HG02759 (cell line): ENCODE results near the gene OPRL1.

ENCODE experiments used
- ATAC-seq: cut with Tn5 transposase; IDR thresholded peaks from one replicate; pipeline ENCODE4 v1.9.1; 2021; ENCODE audit warnings: mild to moderate bottlenecking, moderate library complexity; ENCODE audit not compliant: unreplicated experiment

Gene OPRL1

DNA sequence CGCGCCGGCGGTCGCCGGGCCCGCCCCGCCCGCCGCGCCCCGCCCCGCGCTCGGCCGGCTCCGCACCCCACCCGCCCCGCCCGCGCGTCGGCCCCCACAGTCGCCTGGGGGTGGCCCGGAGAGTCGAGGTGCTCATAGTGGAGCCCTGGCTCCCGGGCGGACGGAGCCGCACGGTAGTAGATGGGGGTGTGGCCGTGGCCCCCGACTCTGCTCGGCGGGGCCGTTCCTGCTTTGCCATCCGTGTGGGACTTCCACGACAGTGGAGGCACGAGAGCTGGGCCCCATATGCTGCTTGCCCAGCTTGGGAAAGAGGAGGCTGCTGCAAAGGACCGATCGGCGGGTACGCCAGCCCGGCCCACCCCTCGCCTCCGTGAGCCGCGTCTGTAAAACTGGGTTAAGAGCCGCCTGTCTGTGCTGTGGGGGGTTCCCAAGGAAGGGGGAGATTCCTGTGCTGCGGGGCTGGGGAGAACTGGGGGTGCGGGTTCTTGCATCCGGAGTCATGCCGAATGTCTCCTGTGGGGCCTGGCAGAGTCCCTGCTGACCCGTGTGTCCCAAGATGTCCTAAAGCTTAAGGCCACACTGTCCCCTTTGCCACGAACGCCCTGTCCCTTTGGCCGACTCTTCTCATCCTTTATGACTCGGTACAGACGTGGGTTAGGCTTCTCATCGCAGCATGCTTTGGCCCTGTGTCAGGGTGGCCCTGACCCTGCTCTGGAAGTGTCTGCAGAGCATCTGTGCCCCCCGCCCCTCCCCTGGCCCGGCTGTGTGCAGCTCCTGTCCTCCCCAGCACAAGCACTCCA is at the start of gene OPRL1:
OPRL1 (plus strand) TSS at position 70 of the 800 bp plus-strand sequence. CDS start 12,639 bp downstream, outside the sequence.
- no peak for ATAC-seq

DNA sequence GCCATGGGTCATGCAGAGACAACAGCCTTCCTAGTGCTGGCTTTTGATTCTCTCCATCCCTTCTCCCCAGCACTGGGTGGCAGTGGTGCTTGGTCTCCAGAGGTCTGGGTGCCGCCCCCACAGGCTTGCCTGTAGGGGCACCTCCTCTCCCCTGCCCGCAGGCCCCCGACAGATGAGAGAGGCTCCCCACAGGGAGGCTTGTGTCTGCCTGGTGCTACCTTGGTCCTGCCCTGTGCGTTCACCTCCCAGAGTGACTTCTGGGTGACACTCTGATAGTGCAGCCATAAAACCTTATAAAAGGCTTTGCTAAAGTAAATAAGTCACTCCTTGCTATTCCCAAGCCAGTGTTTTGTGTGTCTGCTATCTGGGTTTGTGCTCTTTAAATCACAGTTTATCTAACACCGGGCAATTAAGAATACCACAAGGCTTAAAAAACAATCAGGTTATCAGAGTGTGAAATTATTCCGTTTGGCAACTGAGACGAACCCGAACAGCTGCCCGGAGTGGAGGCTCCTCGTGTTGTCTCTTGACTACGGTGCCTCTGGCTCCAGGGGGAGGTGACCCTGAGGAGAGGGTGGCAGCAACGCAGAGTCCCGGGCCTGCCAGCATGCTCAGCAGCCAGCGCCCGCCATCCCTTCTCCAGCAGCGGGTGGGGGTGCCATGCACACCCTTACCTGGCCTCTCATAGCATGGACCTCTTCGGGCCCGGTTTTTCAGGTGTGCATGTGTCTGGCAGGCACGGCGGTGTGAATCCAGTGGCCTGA is 49.3 kb upstream of the OPRL1 start:
- ATAC-seq = no peak

DNA sequence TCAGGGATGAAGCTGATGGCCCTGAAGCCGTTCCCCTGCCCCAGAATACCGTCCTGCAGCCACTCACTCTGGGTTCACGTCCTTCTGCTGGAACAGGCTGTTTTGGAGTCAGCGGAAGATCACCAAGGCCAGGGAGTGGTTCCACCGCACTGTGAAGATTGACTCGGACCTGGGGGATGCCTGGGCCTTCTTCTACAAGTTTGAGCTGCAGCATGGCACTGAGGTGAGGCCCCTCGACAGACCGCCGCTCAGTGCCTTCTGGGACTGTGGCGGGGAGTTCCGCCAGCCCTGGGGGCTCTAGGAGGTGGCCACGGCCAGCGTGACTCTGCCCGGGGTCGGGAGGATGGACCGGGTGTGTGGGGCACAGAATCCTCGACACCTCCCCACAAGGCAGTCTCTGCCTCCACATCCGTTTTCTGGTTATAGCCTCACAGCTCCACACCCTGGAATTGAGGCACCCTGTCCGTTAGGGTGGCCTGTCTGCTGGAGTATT is 48.0 kb upstream of the OPRL1 start:
- no peak for ATAC-seq

DNA sequence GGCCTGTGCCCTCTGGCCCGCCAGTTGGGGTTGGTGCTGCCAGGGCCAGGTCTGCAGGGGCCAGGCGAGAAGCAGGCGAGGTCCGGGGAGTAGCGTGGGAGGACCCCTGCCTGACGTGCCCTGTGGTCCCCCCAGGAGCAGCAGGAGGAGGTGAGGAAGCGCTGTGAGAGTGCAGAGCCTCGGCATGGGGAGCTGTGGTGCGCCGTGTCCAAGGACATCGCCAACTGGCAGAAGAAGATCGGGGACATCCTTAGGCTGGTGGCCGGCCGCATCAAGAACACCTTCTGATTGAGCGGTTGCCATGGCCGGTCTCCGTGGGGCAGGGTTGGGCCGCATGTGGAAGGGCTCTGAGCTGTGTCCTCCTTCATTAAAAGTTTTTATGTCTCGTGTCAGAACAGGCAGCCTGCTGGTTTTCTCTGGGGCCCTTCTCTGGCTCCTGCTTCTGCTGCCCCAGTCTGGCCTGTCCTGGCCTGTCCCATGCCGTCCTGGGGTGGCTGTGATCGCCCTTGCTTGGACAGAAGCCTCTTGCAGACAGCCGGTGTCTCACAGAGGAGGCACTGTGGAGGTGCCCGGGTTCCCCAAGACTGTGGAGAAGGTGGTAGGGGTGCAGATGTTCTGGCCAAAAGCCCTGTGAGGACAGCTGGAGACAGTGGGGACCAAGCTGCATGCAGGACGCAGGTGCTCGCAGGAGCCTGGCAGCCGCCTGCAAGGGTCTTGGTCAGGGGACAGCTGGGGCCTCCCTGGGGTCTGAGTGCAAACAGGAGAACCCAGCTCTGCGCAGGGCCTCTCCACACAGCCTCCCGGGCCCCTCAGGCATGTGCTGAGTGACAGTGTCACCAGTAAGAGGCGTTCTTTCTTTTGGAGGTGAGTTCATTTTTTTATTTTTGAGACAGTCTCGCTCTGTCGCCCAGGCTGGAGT is 46.9 kb upstream of the OPRL1 start:
- ATAC-seq = no peak

DNA sequence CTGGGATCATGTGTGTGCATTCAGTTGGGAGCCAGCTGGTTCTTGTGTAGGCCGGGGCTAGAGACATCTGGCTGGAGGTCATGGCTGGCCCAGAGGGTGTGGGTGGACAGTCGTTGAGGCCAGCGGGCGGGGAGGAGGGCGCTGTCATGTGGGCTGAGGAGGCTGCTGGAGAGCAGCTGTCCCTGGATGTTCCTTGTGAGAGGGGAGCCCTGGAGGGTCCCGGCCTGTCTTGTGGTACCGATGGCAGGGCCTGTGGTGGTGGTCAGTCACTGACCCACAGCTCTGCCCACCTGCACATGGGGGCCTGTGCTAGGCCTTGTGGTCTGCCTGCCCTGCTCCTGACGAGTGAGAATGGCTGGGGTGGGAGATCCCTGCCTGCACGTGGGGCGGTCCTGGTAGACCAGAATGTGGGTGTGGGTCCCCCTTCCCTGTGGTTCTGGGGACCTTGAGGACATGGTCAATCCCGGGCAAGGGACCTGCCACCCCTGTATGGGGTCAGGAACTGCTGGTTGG is 45.8 kb upstream of the OPRL1 start:
- ATAC-seq = no peak

DNA sequence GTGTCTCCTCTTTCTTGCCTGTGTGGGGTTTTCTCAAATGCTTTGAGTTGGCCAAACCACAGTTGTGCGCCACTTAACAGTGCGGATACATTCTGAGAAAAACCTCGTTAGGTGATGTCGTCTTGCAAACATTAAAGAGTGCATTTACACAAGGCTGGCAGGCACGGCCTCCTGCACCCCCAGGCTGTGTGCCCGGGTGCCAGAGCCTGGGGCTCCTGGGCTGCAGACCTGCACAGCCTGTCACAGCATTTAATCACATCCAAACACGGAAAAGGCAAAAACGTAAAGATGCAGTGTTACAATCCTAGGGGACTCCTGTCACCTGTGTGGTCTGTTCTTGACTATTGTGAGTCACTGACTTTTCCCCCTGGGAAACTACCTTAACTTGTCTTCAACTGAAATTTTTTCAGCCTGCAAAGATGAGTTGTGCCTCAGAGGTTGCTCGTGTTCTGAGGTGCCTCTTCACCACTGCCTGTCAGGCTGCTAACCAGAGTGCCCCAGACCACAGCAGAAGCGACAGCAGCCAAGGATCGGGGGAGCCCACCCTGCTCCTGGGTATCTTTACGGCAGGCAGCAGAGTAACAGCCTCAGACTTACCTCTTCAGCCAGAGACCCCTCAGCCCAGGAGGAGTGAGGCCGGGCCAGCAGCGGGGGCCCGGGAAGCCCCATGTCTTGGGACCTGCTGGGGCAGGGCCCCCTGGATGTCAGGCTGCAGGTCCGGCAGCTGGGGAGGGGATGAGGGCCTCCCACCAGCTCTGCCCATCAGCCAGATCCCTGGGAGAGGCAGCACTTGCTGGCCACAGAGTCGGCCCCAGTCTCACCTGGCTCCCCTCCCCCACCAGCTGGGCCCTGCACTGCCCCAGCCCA is 44.6 kb upstream of the OPRL1 start:
- ATAC-seq = no peak

DNA sequence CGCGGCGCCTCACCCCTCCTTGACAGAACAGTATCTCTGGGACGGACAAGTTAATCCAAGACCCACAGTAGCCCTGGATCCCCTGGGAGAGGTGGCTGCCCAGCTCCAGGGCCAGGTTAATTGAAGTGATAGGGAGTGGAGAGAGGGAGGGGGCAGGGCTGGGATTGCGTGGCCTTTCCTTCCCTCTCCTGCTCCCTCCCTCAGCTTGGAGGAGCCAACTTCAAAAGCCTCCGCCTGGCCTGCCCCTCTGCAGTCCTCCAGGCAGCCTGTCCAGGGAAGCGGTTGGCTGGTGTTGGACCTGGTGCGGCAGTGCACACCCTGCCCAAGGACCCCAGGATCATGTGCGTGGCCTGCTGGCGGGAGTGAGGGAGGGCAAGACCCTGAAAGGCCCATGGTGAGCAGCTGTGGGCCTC is 43.9 kb upstream of the OPRL1 start, which contains the start of gene C20orf204:
C20orf204 (plus strand) TSS at position 250 of the 413 bp plus-strand sequence; CDS start at position 392, 142 bp downstream.
- no peak for ATAC-seq

DNA sequence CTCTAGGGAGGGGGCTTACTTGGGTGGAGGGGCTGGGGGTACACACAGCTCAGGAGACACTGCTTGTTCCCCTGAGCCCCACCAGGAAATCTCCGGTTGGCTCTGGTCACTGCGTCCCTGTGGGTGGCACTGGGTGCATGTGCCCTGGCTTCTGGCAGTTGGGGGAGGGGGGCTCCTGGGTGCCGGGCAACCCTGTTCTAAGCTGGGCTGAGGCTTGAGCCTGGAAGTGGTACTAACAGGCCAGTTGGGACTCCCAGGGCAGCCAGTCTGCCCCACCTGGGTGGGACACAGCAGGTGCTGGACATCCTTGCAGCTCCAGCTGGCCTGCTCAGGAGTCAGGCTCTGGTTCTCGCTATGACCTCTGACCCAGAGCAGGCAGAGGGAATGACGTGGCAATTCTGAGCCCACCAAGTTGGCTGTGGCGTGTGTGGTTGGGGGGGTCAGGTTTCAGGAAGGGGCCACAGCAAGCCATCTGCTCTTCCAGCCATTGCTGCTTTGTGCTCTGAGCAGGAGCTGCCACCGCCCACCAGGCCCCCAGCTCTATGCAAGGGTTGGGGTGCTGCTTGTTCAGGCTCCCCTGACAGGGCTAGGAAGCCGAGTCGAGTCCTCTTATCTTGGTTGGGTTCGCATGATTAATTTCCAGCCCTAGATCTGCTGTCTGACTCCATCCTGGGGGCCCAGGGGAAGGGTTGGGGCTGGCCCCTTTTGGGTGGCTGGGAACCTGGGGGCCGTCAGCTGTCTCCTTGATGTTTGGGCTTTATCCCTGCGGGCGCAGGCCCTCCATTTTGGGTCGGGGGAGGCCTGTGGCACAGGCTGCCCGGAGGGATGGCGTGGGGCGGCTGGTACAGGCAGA is 43.3 kb upstream of the OPRL1 start:
- no peak for ATAC-seq

DNA sequence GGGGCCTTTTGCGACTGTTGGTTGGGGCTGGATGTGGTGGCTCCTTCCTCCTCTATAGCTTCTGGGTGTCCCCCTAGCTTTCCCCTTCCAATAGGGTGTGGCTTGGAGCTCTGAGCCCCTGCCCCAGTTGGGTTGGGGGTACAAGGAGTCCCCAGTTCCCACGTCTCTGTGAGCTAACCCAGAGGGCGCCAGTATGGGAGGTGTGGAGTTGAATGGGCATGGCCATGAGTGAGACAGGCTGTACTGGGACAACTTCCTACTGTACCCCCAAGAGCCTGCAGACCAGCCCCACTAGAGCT is 42.7 kb upstream of the OPRL1 start:
- ATAC-seq = no peak

DNA sequence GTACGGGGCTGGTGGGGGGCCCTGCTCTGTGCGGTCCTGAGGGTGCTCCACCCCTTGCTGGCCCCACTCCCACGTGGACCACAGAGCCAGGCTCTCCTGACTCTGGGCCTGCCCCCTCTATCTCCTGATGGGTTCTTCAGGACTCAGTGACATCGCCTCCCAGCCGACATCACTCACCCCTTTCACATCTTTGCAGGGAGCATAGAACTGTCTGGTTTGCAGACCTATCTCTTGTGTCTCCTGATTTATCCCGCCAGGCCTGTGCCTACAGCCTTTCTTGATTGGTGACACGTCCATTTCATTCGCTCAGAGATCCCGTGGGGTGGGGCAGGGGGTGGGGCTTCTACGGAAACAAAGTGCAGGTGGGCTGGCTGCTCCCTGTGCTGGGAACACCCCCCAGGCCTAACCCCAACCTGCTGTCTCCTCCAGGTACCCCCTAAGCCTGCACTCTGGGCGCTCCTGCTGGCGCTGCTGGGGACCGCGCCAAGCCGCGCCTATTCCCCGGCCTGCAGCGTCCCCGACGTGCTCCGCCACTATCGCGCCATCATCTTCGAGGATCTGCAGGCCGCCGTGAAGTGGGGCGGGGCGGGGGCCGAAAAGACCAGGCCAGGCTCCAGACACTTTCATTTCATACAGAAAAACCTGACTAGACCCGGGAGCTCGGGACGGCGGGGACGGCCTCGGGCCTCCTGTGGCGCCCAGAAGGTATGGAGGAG is 42.2 kb upstream of the OPRL1 start:
- no peak for ATAC-seq

DNA sequence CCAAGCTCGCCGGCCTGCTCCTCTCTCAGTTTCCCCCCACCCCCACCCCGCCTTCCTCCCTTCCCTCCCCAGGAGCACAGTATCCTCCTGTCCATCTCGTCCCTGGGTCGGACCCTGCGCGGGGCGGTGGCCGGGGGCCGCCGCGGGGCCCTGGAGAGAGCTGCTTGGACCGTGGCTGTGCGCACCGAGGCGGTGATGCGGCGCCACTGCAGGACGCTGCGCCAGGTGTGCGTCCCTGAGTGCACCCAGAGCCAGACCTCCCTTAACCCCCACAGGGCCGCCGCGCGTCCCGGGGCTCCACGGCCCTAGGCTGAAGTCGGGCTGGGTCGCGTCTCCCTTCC is 41.7 kb upstream of the OPRL1 start:
- ATAC-seq = peak; percentile 38

DNA sequence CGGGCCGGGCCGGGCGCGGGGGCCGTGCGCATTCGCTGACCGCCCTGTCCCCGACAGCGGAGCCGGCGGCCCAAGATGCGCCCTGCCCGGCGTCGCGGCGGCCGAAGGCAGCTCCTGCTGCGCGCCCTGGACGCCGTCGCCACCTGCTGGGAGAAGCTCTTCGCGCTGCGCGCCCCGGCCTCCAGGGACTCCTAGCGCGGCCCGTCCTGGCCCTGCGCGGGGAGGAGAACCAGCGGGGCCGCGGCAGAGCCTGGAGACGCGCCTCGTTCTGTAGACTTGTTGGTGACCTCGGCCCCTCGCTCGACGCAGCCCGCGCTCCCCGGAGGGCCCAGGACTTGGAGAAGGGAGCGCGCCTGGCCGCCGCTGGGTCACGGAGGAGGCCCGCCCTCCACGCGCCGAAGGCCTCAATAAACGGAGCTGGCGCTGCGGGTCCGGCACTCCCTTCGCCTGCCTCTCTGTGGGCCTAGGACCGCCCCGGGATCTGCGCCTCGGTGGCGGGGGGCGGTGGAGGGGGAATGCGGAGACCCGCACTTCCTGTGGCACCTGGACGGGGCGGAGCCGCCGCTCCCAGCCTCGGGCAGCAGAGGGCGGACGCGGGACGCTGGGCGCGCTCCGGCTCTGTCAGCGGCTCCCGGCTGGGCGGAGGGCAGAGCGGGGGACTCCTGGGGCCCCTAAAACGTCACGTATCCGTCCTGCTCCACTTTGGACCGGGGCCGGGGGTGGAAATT is 41.2 kb upstream of the OPRL1 start:
- peak; percentile 52 for ATAC-seq

DNA sequence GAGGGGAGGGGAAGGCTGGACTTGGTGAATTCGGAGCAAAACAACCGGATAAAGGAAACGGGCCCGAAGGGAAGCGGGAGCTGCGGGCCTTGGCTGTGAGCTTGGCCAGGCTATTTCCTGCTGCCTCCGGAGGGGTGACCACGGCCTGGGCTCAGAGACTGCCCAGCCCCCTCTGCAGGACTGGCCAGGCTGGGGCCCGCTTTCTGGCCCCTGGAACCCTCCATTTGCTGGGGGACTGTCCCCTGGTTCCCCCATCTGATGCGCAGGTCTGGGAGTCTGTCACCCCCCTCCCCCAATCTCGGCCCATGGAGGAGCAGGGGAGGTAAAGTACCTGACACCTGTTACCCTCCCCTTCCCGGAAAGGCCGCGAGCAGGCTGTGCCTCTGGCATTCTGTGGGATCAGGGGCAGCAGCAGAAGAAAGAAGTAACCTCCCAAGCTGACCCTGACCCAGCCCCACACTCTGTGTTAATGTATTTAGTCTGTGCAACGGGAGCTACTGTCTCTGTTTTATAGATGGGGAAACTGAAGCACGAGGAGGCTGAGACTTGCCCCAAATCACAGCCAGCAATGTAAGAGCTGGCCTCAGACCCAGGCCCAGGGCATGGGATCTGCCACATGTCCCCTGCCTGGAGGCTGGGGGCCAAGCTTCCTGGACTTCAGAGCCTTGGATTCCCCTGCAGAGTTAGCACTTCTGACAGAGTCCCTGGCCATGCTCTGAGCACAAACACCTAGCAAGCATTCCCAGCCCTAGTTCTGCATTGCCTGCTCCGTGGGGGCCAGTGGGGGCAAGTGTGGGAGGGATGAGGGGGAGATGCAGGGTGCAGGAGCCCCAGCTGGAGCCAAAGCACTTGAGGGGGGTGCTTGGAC is 40.4 kb upstream of the OPRL1 start:
- ATAC-seq = no peak

DNA sequence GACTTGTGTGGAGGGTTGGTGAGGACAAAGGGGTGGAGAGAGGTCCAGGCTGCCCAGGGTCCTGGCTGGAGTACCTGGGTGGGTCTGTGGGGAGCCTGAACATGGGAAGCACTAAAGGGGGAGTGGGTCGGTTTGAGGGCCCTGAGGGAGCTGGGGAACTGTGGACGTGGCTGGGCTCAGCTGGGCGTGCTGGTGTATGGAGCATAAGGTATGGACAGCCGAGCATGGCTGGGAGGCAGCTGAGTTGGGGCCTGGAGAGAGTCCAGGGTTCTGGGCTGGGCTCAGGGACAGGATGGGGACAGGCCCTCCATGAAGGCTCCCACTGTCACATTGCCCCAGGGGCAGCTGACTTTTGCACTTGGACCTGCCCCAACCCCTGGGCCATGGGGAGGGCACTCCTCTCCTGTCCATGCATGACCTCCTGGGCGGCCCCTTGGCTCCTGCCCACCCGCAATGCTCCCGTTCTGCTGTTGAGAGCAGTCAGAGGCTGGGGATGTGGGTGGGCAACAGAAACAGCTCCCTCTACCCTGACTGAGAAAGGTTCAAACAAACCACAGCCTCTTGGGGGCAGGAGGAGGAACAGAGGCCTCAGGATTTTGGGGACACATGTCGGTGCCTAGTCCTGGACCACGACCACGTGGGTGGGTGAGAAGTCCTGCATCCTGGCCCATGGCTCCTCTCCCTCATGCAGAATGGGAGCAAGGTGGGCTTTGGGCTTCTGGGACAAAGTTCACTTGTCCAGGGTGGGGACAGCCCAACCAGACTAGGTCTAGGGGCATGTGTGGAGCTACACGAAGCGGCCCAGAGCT is 39.4 kb upstream of the OPRL1 start:
- no peak for ATAC-seq

DNA sequence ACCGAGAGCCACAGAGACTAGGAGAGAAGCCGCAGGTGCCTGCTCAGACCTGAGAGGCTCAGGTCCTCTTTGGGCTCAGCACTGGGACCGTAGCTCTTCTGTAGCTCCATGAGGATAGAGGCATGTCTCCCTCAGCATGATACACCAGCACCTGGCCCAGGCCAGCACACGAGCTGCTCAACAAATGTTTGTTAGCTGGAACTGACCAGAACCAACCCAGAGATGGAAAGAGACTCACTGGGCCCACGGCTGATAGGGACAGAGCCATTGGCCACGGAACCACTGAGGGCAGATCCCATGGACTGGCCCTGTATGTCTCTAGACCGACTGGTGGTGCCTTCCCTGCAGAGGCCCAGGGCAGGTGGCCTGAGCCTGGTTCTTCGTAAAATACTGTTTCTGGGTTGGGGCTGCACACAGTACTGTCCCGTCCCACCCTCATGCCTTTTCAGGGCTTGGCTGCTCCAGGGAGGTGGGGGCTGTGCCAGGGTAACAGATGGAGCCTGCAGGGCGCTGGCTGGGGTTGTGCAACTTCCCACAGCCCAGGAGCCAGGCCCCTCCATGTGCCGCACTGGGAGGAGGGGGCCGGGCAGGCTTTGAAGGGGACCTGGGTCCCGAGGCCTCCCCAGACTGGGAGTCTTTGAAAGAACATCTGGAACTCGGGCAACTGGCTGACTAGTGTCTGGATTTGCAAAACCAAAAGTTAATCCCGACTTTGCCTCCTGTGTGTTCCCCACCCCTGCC is 38.7 kb upstream of the OPRL1 start:
- ATAC-seq = no peak

DNA sequence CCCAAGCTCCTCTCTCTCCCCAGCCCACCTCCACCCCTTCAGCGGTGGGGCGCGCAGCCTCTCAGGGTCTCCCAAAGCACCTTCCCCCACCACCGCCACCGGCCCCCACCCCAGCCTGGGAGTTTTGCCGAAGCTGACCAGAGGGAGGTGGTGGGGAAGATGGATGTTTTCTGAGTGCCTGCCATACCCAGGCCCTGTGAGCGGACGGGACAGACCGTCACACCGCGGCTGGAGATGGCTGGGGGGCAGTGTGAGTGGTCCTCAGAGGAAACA is 38.2 kb upstream of the OPRL1 start:
- no peak for ATAC-seq
